Measurements from ENCODE around the gene NCS1. TPM values are rescaled to one million over a fixed set of nuclear protein-coding genes. Genes with fewer than 3 reads are reported as not detected.
A peak's percentile ranks its signal among the peaks of the same experiment; 100 is the strongest.

NCS1 gene
- total and polyA plus RNA-seq, 2 of the 8 experiments (the other 6 are each of a cell fraction or from before 2014, with no cell fraction given): 34.7 to 47.6 TPM

GRCh38 chr9:130211548-130212226 is 39.5 kb downstream of the NCS1 start:
- 83% methylated on average over 20 of the region's 20 CpGs; no CpG with 5 or more reads in 1 of the 2 experiments for WGBS, 2 experiments (ENCODE audit: extremely low coverage in 1 of 2, insufficient coverage in 1 of 2, insufficient read length in 1 of 2, insufficient replicate concordance in 2 of 2, low coverage in 1 of 2, low lambda C conversion rate in 2 of 2, missing lambda C conversion rate in 1 of 2)
- Histone ChIP-seq H3K9me3 (ENCODE audit: insufficient read depth in 2 of 2, low read depth in 1 of 2, low read length in 1 of 2) (no peaks in the 10 kb centered on the region), H2BK120ac (replicated peaks; ENCODE audit: low read depth, low read length) (no peak overlapping the region), H3K23me2 (ENCODE audit: low read depth, low read length) (no peaks in the 10 kb centered on the region), H3K18ac (ENCODE audit: extremely low read depth, low read length) (no peak overlapping the region), H3K4ac (replicated peaks; ENCODE audit: insufficient read length, low read depth, low read length) (no peak overlapping the region), H3K36me3 (ENCODE audit: control insufficient read depth in 2 of 4, insufficient read depth in 4 of 4, low read length in 3 of 4) (no peaks in the 10 kb centered on the region), H2BK15ac (ENCODE audit: low read length) (no peak overlapping the region), H3K27me3 (replicated peaks in 1 of 4; ENCODE audit: control insufficient read depth in 3 of 4, extremely low read depth in 1 of 4, insufficient read depth in 3 of 4, low read length in 3 of 4) (no peaks in the 10 kb centered on the region), H3K4me3 (ENCODE audit: extremely low read depth in 1 of 4, insufficient read depth in 2 of 4, low read depth in 3 of 4, low read length in 4 of 4) (no peak overlapping the region), H3K79me2 (ENCODE audit: control insufficient read depth in 1 of 2, insufficient read depth in 2 of 2, low read length in 2 of 2) (no peaks in the 10 kb centered on the region; a peak in 1 of 4 replicates), H2AK5ac (ENCODE audit: low read depth, low read length) (no peak overlapping the region), H2BK20ac (ENCODE audit: low read length) (no peak overlapping the region), H2AFZ (ENCODE audit: low read length) (no peak overlapping the region), H3K14ac (ENCODE audit: insufficient read length) (no peak overlapping the region), H3K27ac (ENCODE audit: low read depth, low read length) (no peak overlapping the region), H4K20me1 (replicated peaks in 1 of 2; ENCODE audit: control insufficient read depth in 1 of 2, insufficient read depth in 2 of 2, low read length in 2 of 2) (peaks cover 0 to 2% of the 10 kb centered on the region in 2 experiments), H3K9ac (replicated peaks in 1 of 4; ENCODE audit: extremely low read depth in 1 of 4, low read depth in 3 of 4, low read length in 3 of 4) (no peak overlapping the region), H4K91ac (replicated peaks; ENCODE audit: insufficient read length, low read length) (no peak overlapping the region), H4K8ac (ENCODE audit: extremely low read depth, insufficient read depth, low read length) (0 out of 2 replicates have a peak overlapping the region, but pooled peaks have one; percentile 73), H3K4me1 (replicated peaks in 1 of 4; ENCODE audit: control insufficient read depth in 3 of 4, insufficient read depth in 4 of 4, low read length in 3 of 4) (peaks cover 0 to 18% (median 10%) of the 10 kb centered on the region in 4 experiments; a peak in 6 of 7 replicates), H4K5ac (ENCODE audit: insufficient read length, low read depth, low read length) (no peak overlapping the region), H2BK5ac (ENCODE audit: low read depth, low read length) (no peak overlapping the region), H3K56ac (replicated peaks; ENCODE audit: insufficient read length, low read depth, low read length) (no peak overlapping the region), H3K23ac (ENCODE audit: insufficient read length) (no peak overlapping the region), H3K4me2 (ENCODE audit: insufficient read depth in 1 of 2, low read depth in 2 of 2, low read length in 2 of 2) (no peak overlapping the region), H3K79me1 (ENCODE audit: low read depth, low read length) (peaks cover 4% of the 10 kb centered on the region; the same call in 1 of the 2 replicates), H2BK12ac (ENCODE audit: low read depth, low read length) (no peak overlapping the region; the same call in 1 of the 2 replicates)
- TF ChIP-seq KDM1A (IDR thresholded peaks at IDR 0.05; ENCODE audit: borderline replicate concordance, low read length) (no peak), EP300 (IDR thresholded peaks at IDR 0.05; ENCODE audit: borderline replicate concordance in 1 of 2, low read depth in 2 of 2, low read length in 2 of 2) (no peak), TBP (IDR thresholded peaks at IDR 0.05; ENCODE audit: low read depth, low read length) (no peak), JUN (IDR thresholded peaks at IDR 0.05; ENCODE audit: low read depth, low read length) (no peak), PHF8 (conservative IDR thresholded peaks at IDR 0.05; ENCODE audit: low read depth, low read length) (no peak), RFX5 (IDR thresholded peaks at IDR 0.05; ENCODE audit: borderline replicate concordance, low read depth, low read length) (no peak), CREB1 (IDR thresholded peaks at IDR 0.05) (no peak), RBBP5 (IDR thresholded peaks at IDR 0.05; ENCODE audit: borderline replicate concordance, low read depth, low read length) (no peak)
- no peak for FAIRE-seq
- POLR2A ChIA-PET (ENCODE audit: partially characterized antibody): no interaction called here
- no peak for DNase-seq (ENCODE audit: low read depth in 1 of 2, low spot score in 2 of 2)
- CTCF ChIA-PET (ENCODE audit: partially characterized antibody): no interaction called here

Measured in H1 (cell line).